GM21529 (cell line): ENCODE results near the gene ZFP1.
A peak's percentile ranks its signal among the peaks of the same experiment; 100 is the strongest.

ENCODE experiments used
- ATAC-seq: cut with Tn5 transposase; IDR thresholded peaks from one replicate; pipeline ENCODE4 v1.9.1; 2021; ENCODE audit not compliant: unreplicated experiment

The ZFP1 gene

GRCh38 chr16:75148311-75149195, at the start of gene ZFP1:
Gene ZFP1 (plus strand): TSS chr16:75148524. CDS start chr16:75152952, 4,428 bp downstream.
- peak; percentile 83 for ATAC-seq

GRCh38 chr16:75099075-75099667, 49.2 kb upstream of the ZFP1 start:
- no peak for ATAC-seq

- ATAC-seq = peak; percentile 50
Observed at GRCh38 chr16:75099738-75100602, 48.4 kb upstream of the ZFP1 start.

DNA sequence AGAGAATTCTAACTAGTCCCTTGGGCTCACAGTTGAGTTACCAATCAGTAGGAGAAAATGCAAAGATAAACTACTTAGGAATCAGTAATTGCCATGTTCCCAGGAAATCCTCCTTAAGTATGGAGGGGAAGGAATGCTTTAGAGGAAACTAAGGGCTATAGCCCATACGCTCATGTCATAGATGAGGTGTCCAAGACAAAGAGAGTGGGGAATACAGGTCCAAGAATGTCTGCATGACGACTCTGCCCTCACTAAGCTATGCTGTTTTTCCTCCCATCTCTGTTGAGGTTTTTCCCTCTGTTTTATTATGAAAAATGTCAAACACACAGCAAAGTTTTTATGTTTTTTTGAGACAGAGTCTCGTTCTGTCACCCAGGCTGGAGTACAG, 47.7 kb upstream of the ZFP1 start:
- ATAC-seq = no peak

GRCh38 chr16:75101635-75102034, 46.7 kb upstream of the ZFP1 start:
- ATAC-seq = no peak

DNA sequence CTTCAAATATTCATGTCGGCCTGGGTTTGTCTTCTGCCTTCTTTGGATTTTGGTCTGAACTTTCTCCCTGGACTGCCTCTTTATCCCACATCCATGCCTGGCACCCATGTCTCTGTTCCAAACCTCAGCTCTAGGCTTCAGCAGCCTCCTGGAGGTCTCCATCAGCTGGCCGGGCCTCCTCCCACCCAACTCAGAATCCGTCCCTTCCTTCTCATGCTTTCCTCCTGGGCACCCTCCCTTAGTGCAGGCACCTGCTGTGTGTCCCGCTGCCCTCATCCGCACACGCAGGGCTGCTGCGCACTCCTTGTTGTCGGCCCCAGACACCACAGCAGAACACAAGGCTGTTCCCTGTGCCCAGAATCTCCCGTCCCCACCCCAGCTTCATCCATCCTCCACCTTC, 45.7 kb upstream of the ZFP1 start:
- ATAC-seq = no peak

DNA sequence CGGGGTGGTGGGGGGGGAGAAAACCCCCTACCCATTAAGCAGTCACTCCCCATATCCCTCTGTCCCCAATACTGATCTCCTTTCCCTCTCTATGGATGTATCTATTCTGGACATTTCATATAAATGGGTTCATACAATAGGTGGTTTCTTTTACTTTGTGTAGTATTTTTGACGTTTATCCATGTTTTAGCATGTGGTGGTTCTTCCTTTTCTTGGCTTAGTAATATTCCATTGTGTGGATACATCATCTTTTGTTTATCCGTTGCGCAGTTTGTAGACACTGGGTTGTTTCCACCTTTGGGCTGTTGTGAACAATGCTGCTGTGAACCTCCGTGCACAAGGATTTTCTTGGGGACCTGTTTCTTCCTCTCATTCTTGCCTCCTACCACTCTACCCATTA, 44.3 kb upstream of the ZFP1 start:
- ATAC-seq = no peak

- ATAC-seq = no peak
Observed at GRCh38 chr16:75104836-75105235, 43.5 kb upstream of the ZFP1 start.

DNA sequence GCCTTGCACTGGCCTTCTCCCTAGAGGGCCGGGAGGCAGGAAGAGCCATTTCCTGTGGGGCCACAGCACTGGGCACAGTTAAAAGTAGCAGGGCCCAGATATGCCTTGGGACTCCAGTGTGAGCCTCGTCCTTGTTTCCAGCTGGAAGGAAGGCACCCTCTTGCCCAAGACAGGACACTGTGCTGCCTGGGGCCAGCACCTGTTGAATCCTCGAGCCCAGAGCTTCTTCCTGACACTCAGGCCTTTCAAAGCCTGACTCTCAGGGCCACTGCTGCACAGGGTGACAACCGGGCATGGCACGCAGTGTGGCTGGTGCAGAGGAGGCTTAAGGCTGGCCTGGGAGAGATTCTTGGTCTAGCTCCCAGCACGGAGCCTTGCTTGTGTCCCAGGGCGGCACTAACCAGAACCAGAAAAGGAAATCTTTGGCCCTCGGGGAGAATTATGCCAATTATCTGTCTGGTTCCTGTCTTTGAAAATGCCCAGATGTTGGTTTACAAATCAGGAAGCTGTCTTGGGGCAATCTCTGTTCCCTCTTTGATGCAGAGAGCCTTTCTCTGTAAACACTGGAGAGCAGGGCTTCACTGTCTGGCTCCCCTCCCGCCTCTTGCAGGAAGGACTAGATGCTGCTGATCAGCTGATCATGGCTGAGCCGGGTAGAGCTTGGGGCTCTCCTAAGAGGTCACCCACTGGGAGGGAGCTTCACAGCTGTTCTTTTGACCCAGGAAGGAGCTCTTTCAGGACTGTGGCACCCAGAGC, 42.8 kb upstream of the ZFP1 start:
- ATAC-seq = no peak

- ATAC-seq = no peak
Observed at GRCh38 chr16:75106351-75107274, 41.7 kb upstream of the ZFP1 start.

- ATAC-seq = no peak
Observed at GRCh38 chr16:75107505-75107904, 40.8 kb upstream of the ZFP1 start.

- peak; percentile 42 for ATAC-seq
Observed at GRCh38 chr16:75108792-75109731, 39.3 kb upstream of the ZFP1 start.

GRCh38 chr16:75109732-75110243, 38.5 kb upstream of the ZFP1 start:
- ATAC-seq = no peak

- peak; percentile 75 for ATAC-seq
Observed at GRCh38 chr16:75110637-75111513, 37.4 kb upstream of the ZFP1 start.

- no peak for ATAC-seq
Observed at GRCh38 chr16:75111514-75111940, 36.8 kb upstream of the ZFP1 start.

- no peak for ATAC-seq
Observed at GRCh38 chr16:75111961-75112733, 36.2 kb upstream of the ZFP1 start.
